Aorta (tissue), 5 donors: ENCODE results near the gene ABCC9. TPM values are rescaled to one million over a fixed set of nuclear protein-coding genes. Genes with fewer than 3 reads are reported as not detected.

Source experiments
- ATAC-seq: fragments of 200-7000 bp; cut with Tn5 transposase; one replicate; pipeline ENCODE4 v1.9.1; 2022; ENCODE audit warnings: moderate library complexity; ENCODE audit not compliant: low FRiP score
- DNase-seq, 2 donors: peaks; one replicate each; pipeline ENCODE4 v3.0.0-alpha.2; 2020
- H3K27ac ChIP-seq, 2 donors: one replicate each; pipeline ENCODE4 v1.5.1; 2013; ENCODE audit warnings: low read length in 2 of 2, mild to moderate bottlenecking in 2 of 2, moderate library complexity in 2 of 2, control low read depth in 1 of 2, inconsistent platforms in 1 of 2, low read depth in 1 of 2
- H3K27me3 ChIP-seq, 2 donors: one replicate each; pipeline ENCODE4 v1.6.1; 2013; ENCODE audit warnings: control low read depth in 1 of 2, low read length in 1 of 2, mild to moderate bottlenecking in 1 of 2, moderate library complexity in 1 of 2; ENCODE audit not compliant: insufficient read depth in 2 of 2, control insufficient read depth in 1 of 2
- H3K36me3 ChIP-seq, 2 donors: one replicate each; pipeline ENCODE4 v1.6.1; 2013; ENCODE audit warnings: control low read depth in 1 of 2, low read length in 1 of 2, mild to moderate bottlenecking in 1 of 2; ENCODE audit not compliant: insufficient read depth in 2 of 2, control insufficient read depth in 1 of 2
- H3K4me1 ChIP-seq, 2 donors: one replicate each; pipeline ENCODE4 v1.6.1; 2013; ENCODE audit warnings: low read length in 2 of 2, control low read depth in 1 of 2, mild to moderate bottlenecking in 1 of 2, moderate library complexity in 1 of 2; ENCODE audit not compliant: insufficient read depth in 2 of 2, control insufficient read depth in 1 of 2
- H3K4me3 ChIP-seq, 2 donors: one replicate each; pipeline ENCODE4 v1.5.1; 2013; ENCODE audit warnings: low read length in 2 of 2, control low read depth in 1 of 2, mild to moderate bottlenecking in 1 of 2
- H3K9me3 ChIP-seq: one replicate; pipeline ENCODE4 v1.6.1; 2013; ENCODE audit warnings: mild to moderate bottlenecking, low read length; ENCODE audit not compliant: control insufficient read depth
- WGBS, 2 donors: extraction: QIAGEN DNeasy Blood & Tissue Kit; methylation state at CpG; one replicate each; pipeline ENCODE4 v1.1.7; 2013; 5-methylcytosine and 5-hydroxymethylcytosine counted together
- intact Hi-C, 2 donors: fragments of 100-400 bp; cut with DNase I; formaldehyde crosslinking; loops; one replicate each; pipeline versions ENCODE4 v1.14.2 to v1.15.0; 2022
- polyA plus RNA-seq, 2 donors: library from polyadenylated mRNA; stranded (reverse); fragments of 200-250 nt; gene quantifications; one replicate each; pipeline ENCODE4 v1.2.3, GENCODE V29; 2013
- total RNA-seq, 2 donors: library from RNA; stranded (reverse); fragmentation: NEBNext Ultra II Directional; extraction: Animal tissue kit (Norgen Biotek cat#: 25700); gene quantifications; one replicate each; pipeline ENCODE4 v1.2.1, GENCODE V29; 2021
- donor health status: healthy with polysubstance abuse.
- donor health status: Bipolar disorder and iron deficiency.
- donor health status: DM: no; HTN: no; CAD: no.
- donor health status: DM: no; HTN: no; CAD: no.
- donor health status: DM: yes; HTN: yes; CAD: no.

The ABCC9 gene
- total and polyA plus RNA-seq, 4 donors = 0.69 to 157 (median 24.5) TPM

DNA sequence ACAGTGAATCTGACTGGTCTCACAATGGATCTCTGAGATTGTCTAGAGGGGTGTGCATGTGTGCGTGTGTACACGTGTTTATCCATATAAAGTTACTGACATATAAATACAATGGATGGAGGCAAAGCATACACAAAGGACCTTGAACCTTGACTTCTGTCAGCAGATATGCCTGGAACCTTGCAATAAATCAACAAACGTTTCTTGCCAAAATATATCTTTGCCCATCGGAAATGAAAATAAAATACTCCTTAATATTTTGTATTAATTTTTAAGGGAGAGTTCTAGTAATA lies 114.7 kb downstream of the ABCC9 start:
- Histone ChIP-seq H3K27me3 (no peaks in the 10 kb centered on the region), H3K9me3 (no peaks in the 10 kb centered on the region), H3K4me3 (no peak overlapping the region), H3K27ac (no peak overlapping the region), H3K4me1 (peaks cover 5 to 9% of the 10 kb centered on the region in 2 donors), H3K36me3 (no peaks in the 10 kb centered on the region)
- ATAC-seq = no peak
- 54 to 73% methylated on average over 4 of the region's 4 CpGs for WGBS, 2 donors
- intact Hi-C loops = loop anchor here in 1 of 2 donors (5.0 kb wide), 1 partner anchor 129 kb away; no protein-coding TSS in a partner anchor
- no peak for DNase-seq

- intact Hi-C loops = loop anchor here in 1 of 2 donors (5.0 kb wide), 1 partner anchor 129 kb away; no protein-coding TSS in a partner anchor
- no peak for ATAC-seq
- Histone ChIP-seq H3K4me3 (no peak overlapping the region), H3K4me1 (peaks cover 5 to 8% of the 10 kb centered on the region in 2 donors), H3K27me3 (no peaks in the 10 kb centered on the region), H3K27ac (no peak overlapping the region), H3K9me3 (no peaks in the 10 kb centered on the region), H3K36me3 (no peaks in the 10 kb centered on the region)
- 94 to 97% methylated on average over 2 of the region's 2 CpGs for WGBS, 2 donors
- no peak for DNase-seq
Measured at GRCh38 chr12:21825886-21826617, 115.2 kb downstream of the ABCC9 start.

- WGBS, 2 donors = 10 to 13% methylated on average over 8 of the region's 8 CpGs
- peak; percentile 78 for ATAC-seq
Measured at GRCh38 chr12:21823581-21823980, 117.6 kb downstream of the ABCC9 start.

DNA sequence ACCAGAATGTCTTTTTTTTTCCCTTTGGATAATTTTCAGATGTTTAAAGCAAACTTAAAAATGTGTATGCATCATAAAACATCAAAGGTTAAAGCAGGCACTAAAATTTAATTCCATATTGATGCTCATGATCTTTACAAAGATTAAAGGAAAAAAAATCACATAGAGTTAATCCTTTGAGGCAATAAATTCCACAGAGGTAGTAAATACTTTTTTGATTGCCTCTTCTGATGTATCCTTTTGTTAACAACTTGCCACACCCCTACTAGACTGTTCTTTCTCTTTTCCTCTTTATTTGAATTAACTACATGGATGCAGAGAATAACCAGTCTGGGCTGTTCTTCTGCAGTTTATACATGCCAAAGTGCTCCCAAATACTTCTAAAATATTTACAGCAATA lies 121.5 kb downstream of the ABCC9 start:
- no peak overlapping the region for H3K27ac ChIP-seq
- H3K27me3 ChIP-seq = no peaks in the 10 kb centered on the region
- intact Hi-C loops = loop anchor here (5.0 kb wide), 2 partner anchors 42 to 47 kb away; partner anchors contain the start of gene KCNJ8 (in 1 of the 2)
- H3K36me3 ChIP-seq = no peaks in the 10 kb centered on the region
- H3K9me3 ChIP-seq = no peaks in the 10 kb centered on the region
- ATAC-seq = no peak
- H3K4me3 ChIP-seq = no peak overlapping the region
- no peak for DNase-seq
- H3K4me1 ChIP-seq = peaks cover 0 to 4% of the 10 kb centered on the region in 2 donors

More at GRCh38 chr12:21823581-21823980, 117.6 kb downstream of the ABCC9 start:
- no peak overlapping the region for H3K4me3 ChIP-seq
- no peaks in the 10 kb centered on the region for H3K9me3 ChIP-seq
- intact Hi-C loops = loop anchor here (5.0 kb wide), 2 partner anchors 46 to 51 kb away; partner anchors contain the start of gene KCNJ8 (in 1 of the 2)
- H3K36me3 ChIP-seq = no peaks in the 10 kb centered on the region
- H3K27me3 ChIP-seq = no peaks in the 10 kb centered on the region
- peak; percentile 81 to 87 for DNase-seq
- peaks cover 4 to 8% of the 10 kb centered on the region in 2 donors for H3K4me1 ChIP-seq
- peak overlapping the region in 1 of 2 donors; percentile 22 for H3K27ac ChIP-seq

DNA sequence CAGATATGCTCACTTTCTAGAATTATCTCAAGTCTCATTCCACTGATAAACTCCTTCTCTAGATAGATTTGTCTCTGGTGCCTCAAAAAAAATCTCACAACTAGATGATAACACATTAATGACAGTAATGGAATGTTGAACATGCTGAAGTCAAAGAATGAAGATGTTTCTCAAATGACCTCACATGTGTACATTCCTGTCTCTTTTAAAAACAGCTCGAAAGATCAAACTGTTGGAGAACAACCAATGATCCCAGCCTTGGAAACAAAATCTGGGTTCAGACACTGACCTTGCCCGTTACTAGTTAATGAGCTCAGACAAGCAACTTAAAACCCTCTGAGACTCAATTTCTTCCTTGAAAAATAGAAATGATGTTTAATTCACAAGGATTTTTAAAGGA lies 122.0 kb downstream of the ABCC9 start:
- no peak for DNase-seq
- Histone ChIP-seq H3K4me3 (no peak overlapping the region), H3K27ac (no peak overlapping the region), H3K36me3 (no peaks in the 10 kb centered on the region), H3K4me1 (peaks cover 0 to 4% of the 10 kb centered on the region in 2 donors), H3K27me3 (no peaks in the 10 kb centered on the region), H3K9me3 (no peaks in the 10 kb centered on the region)
- 32 to 41% methylated on average over 2 of the region's 2 CpGs for WGBS, 2 donors
- intact Hi-C loops = no loop called here
- no peak for ATAC-seq

GRCh38 chr12:21818627-21819026 lies 122.6 kb downstream of the ABCC9 start:
- DNase-seq (no peak), ATAC-seq (peak; percentile 44)
- intact Hi-C loops = no loop called here
- Histone ChIP-seq H3K27me3 (no peaks in the 10 kb centered on the region), H3K4me1 (peaks cover 0 to 4% of the 10 kb centered on the region in 2 donors), H3K36me3 (no peaks in the 10 kb centered on the region), H3K4me3 (no peak overlapping the region), H3K9me3 (no peaks in the 10 kb centered on the region), H3K27ac (no peak overlapping the region)
- 0 to 5% methylated on average over 2 of the region's 2 CpGs for WGBS, 2 donors

GRCh38 chr12:21815306-21816062 lies 125.7 kb downstream of the ABCC9 start:
- H3K9me3 ChIP-seq = no peaks in the 10 kb centered on the region
- no peak for ATAC-seq
- intact Hi-C loops = no loop called here
- WGBS, 2 donors = 41 to 52% methylated on average over 1 of the region's 1 CpG
- no peak overlapping the region for H3K4me3 ChIP-seq
- no peaks in the 10 kb centered on the region for H3K27me3 ChIP-seq
- DNase-seq = no peak
- H3K36me3 ChIP-seq = no peaks in the 10 kb centered on the region
- no peaks in the 10 kb centered on the region for H3K4me1 ChIP-seq
- no peak overlapping the region for H3K27ac ChIP-seq

DNA sequence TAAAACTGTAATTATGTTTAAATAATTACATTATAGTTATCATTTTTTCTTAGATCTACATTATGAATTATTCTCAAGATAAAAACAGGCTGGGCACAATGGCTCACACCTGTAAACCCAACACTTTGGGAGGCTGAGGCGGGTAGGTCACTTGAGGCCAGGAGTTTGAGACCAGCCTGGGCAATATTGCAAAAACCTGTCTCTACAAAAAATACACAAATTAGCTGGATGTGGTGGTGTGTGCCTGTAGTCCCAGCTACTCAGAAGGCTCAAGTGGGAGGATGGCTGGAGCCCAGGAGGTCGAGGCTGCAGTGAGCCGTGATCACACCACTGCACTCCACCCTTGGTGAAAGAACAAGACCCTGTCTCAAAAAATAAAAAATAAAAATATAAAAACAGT lies 126.4 kb downstream of the ABCC9 start:
- intact Hi-C loops = no loop called here
- no peaks in the 10 kb centered on the region for H3K4me1 ChIP-seq
- no peak for DNase-seq
- H3K4me3 ChIP-seq = no peak overlapping the region
- no peaks in the 10 kb centered on the region for H3K27me3 ChIP-seq
- H3K27ac ChIP-seq = no peak overlapping the region
- WGBS, 2 donors = 77 to 82% methylated on average over 3 of the region's 3 CpGs
- no peaks in the 10 kb centered on the region for H3K36me3 ChIP-seq
- no peaks in the 10 kb centered on the region for H3K9me3 ChIP-seq
- no peak for ATAC-seq

DNA sequence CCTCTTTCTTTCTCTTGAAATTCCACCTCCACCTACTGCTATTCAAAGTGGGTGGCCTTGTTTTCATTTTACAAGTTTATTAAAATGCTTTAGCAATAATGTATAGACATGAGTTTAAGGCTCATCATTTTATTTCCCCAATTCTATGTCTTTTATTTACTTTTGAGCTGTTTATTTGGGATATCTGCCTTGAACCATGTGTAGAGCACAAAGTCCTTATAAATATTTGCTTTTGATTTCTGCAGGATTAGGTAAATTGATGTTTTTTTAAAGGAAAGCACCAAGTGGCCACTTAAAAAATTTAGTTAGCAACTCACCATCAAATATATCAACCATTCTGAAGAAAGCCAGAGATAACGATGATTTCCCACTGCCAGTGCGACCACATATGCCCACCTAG lies 126.9 kb downstream of the ABCC9 start:
- intact Hi-C loops = no loop called here
- no peaks in the 10 kb centered on the region for H3K27me3 ChIP-seq
- H3K4me3 ChIP-seq = no peak overlapping the region
- DNase-seq (no peak), ATAC-seq (no peak)
- H3K9me3 ChIP-seq = no peaks in the 10 kb centered on the region
- no peaks in the 10 kb centered on the region for H3K4me1 ChIP-seq
- WGBS, 2 donors = 92 to 95% methylated on average over 2 of the region's 2 CpGs
- no peak overlapping the region for H3K27ac ChIP-seq
- no peaks in the 10 kb centered on the region for H3K36me3 ChIP-seq
